Activated CD4-positive, CD25-positive, alpha-beta regulatory T cell treated with anti-CD3 and anti-CD28 coated beads, Interleukin-2, amount 50 U/mL, for 16 hours (primary cell): ENCODE data around the gene LRRC8D.

Experiments used
- DNase-seq: peaks from one replicate; pipeline ENCODE4 v3.0.0-alpha.2; 2020; ENCODE audit warnings: low read depth, low spot score

The LRRC8D gene

DNA sequence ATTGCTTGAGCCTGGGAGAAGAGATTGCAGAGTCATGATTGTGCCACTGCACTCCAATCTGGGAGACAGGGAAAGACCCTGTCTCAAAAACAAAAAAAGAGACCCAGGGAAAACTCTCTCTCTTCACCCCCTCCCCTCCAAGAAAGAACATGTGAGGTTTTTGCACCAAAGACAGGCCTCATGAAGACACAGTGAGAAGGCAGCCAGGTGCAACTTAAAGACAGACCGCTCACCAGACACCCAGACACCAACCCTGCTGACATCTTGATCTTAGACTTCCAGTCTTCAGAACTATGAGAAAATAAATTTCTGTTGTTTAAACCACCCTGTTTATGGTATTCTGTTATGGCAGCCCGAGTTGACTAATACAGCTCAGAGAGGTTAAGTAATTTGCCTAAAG lies 13.3 kb upstream of the LRRC8D start:
- no peak for DNase-seq

DNA sequence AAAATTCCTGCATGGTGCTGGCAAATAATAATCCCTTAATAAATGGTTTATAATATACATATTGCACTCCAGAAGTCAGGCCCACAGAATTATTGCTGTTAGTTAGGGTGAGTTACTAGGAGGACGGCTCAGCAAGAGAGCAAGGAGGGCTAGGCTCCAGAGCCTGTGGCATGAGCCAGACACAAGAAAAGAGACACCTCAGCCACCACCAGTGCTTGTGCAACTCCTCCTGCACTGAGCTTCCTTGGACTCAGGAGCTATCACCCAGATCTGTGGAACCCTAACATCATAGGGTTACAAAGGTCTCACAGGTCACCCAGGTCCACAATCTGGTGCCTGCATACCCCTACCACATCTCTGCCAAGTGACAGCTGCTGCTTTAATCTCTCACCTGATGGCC lies 12.8 kb upstream of the LRRC8D start:
- DNase-seq: no peak

- no peak for DNase-seq
Observed at GRCh38 chr1:89808441-89809117, 12.3 kb upstream of the LRRC8D start.

DNA sequence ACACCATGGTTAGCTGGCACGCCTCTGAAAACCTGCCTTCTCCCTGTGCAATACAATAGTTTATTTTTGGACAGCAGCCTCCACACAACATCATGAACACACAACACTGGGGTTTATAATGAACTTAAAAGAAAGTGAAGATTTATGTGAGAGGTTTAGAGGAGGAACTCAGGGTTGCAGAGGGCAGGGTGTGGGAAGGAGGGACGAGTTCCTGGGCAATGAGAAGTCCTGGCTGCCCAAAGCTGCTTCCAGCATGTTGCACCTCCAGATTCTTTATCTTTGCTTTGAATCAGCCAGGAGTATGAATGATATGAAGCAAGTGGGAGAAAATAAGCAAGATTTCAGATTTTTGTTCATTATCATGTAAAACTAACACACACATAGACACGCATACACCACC lies 11.3 kb upstream of the LRRC8D start:
- DNase-seq: no peak

DNA sequence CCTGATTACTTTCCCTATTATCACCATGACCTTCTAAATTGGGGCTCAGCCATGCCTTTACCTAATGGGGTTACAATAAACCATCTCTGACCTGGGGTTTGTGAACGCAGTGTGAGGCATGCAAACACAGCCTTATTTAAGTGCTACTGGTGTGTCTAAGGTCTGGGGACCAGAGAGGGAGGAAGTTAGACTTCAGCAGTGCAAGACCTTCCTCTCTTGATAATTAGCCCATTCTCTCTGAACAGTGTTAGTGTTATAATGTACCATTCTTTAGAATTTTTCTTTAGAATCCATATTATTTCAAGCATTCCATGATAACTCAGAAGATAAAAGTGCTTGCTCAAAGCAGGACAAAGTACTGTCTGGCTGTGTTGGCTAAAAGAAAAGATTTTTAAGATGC lies 10.5 kb upstream of the LRRC8D start:
- DNase-seq: no peak

DNA sequence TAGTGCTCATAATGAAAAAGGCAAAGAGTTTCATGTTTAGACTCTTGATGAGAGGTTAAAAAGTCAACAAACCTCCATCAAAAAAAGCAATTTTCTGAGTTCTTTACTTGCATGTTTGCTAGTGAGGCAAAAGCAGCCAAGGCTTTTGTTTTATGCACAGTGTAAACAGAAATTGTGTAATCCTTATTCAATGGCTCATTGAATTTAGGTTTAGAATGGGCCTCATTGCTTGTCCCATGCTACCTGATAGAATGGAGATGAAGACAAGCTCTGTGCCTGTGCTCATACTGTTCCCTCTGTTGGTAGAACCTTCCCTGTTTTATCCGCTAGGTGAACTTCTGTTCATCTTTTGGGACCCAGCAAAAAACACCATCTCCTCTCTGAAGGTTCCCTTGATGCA lies 10.0 kb upstream of the LRRC8D start:
- DNase-seq: no peak

DNA sequence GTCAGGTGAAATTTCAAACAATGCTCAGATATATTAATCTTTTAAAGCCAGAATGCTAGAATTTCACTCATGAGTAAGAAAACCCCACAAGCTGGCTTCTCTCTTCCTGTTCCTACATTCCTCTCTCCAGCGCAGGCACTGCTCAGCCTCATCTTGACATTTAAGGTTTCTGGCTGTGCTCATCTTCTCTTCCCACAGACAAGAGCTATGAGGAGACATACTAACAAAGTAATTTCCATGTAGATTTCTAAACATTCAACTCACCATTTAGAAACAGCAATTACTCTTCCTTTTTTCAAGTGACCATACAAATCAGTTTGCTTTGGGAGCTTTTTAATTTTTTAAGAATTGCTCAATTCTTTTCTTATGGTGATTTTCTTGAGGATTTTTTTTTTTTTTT lies 7.8 kb upstream of the LRRC8D start:
- no peak for DNase-seq

- no peak for DNase-seq
Observed at GRCh38 chr1:89815040-89815439, 5.8 kb upstream of the LRRC8D start.

DNA sequence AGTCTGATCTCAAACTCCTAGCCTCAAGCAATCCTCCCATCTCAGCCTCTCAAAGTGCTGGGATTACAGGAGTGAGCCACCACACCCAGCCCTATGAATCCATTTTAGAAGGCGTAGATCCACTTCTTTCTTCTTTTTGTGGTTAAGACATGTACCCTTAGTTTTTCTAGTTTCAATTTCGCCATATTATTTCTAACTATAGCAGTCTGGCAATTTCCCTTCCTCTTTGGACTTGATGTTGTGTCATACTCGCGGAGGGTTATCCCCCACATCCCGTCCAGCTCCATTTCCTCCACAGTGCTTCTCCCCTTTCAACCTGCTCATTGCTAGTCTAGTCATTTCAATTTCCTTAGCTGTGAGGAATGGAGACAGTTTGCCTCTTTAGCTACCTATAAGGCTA lies 5.2 kb upstream of the LRRC8D start:
- no peak for DNase-seq

DNA sequence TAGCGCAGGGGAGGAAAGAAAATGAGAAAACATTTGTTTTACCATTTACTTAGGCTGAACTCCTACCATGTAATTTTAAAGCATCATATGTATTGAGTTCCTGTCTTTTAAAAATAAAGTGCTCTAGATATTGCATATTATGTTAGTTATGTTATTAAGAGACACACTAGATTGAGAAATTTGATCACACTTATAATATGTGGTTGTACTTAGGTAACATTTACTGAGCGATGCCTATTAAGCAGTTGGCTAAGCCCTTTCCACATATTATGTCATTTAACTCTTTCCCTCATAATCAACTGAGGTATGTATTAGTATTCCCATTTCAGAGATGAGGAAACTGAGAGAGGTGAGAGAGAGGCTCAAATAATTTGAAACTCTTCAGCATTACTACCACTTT lies 4.5 kb upstream of the LRRC8D start:
- DNase-seq: no peak

GRCh38 chr1:89821322-89822108 lies 683 bp downstream of the LRRC8D start:
- DNase-seq: peak; percentile 7

DNA sequence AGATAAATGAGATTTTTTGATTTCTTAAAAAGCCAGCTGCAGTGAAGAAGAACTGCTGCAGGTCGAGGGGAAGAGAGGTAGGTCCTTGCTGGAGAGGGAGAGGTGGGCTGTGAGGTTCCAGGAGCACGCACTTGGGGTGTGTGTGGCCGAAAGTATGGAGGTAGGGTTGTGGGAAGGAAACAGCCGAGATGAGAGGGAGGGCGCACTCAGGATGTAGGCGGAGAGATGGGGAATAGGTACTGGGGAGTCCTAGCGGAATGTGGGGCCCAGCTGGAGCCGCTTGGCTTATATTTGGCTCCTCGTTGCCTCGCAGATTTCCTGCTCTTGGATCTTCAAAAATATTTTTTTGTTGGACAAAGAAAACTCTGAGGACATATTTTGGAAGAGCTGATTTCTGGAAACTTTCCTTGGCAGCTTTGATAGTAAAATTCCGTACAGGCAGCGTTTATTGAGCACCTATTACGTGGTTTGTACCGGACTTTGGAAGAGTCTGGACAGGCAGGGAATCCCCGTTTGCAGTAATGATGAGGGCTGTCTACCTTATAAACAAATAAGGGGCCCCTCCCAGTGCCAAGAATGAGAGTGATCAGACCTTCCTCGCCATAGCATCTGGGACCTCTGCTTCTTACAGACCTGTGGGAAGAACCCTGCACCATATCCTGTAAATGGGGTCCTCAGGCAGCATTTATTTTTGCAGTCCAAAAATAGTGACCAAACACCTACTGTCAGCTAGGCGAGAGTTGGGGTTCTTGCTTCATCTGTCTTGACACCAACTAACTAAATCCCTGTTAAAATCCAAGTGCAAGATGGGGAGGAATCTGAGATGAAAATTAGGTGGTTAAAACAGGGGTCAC lies 1.5 kb downstream of the LRRC8D start:
- no peak for DNase-seq

DNA sequence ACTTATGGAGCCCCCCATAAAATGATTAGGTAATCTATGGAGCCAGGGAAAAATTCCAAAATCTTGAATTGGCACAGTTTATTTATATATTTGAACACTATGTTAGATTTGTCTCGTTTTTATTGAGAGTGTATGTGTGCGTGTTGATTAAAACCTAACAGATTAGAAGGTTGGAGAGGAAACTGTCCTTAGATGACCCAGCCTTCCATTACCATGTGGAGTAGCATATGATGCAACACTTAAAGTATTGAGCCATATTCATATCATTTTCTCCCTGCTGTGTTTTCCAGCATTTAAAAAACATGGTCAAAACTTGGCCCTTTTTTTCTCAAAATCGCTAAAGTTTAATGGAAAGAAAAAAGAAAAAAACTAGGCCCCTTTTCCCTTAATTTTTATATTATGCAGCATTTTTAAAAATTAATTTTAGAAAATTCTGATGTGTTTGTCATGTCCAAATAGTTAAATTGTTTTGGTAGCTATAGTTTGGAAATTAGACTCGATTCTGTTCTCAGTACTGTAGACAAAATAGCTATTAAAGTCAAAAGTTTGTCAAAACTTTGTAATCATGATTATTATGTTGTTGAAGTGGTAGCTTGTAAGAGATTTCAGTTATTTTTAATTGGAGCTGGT lies 2.3 kb downstream of the LRRC8D start:
- no peak for DNase-seq

DNA sequence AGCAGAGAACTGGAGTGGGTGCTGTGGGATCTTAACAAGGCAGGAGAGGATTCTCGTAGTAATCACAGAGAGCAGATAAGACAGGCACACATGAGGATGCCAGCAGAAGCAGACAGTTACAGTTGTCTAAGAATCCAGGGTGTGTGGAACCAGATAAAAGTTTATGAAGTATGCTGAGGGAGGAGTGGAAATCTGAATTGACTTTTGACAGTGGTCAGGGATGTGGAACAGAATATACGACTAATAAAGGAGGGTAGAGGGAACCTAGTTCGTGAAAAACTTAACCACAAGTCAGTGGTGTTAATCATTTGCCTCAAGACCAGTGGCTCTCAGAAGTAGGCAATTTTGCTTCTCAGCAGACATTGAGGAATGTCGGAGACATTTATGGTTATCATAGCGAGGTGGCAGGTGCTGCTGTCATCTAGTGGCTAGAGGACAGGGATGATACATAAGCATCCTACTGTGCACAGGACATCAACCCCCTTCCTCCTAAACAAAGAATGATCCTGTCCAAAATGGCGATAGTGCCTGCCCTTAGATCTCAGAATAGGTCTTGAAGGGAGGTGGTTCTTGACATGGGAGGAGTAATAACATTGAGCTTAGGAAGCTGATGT lies 3.0 kb downstream of the LRRC8D start:
- DNase-seq: no peak

DNA sequence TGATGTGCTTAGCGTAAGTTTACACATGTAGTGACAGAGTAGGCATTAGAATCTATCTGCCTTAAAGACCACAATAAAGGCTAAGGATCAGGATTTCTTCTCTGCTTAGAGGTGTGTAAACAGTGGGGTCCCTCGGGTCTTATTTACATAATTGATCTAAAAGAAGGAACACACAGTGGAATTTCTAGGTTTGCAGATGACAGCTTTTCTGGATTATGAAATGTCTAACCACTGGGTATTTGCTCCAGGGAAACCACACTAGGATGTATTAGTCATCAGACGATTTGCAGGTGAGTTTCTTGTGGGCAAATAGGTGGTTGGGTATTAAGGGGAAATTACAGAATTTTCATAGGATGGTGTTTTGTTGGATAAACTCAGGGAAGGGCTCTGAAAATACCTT lies 5.8 kb downstream of the LRRC8D start:
- no peak for DNase-seq

DNA sequence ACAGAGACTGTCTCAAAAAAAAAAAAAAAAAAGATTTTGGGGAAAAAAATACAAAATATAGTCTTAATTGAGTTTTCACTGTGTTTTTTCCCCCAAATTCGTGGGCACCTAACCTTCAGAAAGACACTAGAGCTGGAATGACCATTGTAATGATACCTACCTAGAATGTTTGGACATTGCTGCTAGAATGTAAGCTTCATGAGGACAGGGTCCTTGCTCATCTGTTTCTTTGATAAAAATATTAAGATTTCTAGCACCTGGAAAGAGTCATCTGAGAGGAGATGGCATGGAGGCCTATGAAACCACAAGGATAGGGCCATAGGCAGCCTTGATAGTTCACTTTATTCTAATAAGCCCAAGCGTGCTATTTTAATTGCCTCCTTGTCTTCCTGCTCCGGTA lies 6.5 kb downstream of the LRRC8D start:
- DNase-seq: no peak

DNA sequence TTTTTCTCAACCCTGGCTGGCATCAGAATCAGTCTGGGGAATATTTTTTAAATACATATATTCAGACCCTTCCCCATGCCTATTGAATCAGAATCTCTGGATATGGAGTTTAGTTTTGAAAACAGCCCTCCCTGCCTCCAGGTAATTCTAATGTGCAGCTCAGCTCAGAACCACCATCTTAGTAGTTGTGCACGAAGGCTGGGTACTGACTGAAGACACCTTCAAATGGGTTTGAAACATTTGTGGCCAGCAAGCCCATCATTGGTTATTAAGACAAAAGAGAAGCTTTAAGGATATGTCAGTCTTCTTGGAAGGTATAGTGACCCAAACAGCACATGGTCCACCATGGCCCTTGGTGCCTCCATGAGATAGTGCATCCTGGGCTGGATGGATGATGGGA lies 7.1 kb downstream of the LRRC8D start:
- DNase-seq: no peak

DNA sequence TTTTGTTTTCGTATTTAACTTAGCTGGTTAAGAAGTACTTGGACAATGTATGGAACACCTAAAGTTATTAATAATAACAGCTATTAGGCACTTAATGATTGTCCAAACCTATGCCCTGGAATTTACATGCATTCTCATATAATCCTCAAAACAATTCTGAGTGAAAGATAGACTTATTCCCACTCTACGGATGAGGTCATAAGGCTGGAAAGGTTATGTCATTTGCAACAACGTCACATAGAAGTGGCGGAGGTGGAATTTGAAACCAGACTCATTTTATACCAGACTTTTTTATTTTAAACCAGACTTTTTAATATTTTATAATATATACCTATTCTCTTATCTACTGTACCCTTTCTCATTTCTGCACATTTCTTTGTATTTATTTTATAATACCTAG lies 8.4 kb downstream of the LRRC8D start:
- no peak for DNase-seq

- no peak for DNase-seq
Observed at GRCh38 chr1:89831462-89832120, 10.8 kb downstream of the LRRC8D start.

DNA sequence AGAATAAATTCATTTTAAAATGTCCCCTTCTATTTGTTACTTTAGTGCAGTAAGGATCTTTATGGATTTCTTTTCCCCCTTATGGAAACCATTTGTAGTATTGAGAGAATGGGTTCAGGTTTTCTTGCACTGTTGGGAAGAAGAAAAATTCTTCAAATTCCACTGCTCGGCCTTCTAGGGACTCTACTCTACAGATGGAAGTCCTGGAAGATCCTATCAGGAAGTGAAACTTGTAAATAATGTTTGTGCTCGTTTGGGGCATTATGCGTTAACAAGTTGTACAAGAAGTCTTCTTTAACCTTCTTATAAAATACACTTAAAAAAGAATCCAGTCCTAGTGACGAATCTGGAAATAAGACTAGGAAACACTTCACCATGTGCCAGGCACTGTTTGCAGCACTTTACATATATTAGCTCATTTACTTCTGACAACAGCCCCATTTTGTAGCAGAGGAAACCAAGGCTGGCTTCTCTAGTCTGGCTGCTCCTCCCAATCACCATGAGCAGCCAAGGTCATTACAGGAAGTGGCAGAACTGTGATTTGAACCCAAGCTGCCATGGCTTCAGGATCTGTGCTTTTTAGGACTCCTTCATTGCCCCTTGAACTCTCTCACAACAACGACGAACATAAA lies 11.8 kb downstream of the LRRC8D start:
- DNase-seq: no peak
